HG03175 (cell line): ENCODE measurements around the gene MRPS18A.
"Not testable (repeated sequence)": the region's sequence is repeated elsewhere in the genome, so short reads cannot be mapped to it uniquely, and the experiment has no call there.

Experiments
- ATAC-seq: cut with Tn5 transposase; IDR thresholded peaks from one replicate; pipeline ENCODE4 v1.9.1; 2021; ENCODE audit warnings: mild to moderate bottlenecking, moderate library complexity; ENCODE audit not compliant: unreplicated experiment

Gene MRPS18A

DNA sequence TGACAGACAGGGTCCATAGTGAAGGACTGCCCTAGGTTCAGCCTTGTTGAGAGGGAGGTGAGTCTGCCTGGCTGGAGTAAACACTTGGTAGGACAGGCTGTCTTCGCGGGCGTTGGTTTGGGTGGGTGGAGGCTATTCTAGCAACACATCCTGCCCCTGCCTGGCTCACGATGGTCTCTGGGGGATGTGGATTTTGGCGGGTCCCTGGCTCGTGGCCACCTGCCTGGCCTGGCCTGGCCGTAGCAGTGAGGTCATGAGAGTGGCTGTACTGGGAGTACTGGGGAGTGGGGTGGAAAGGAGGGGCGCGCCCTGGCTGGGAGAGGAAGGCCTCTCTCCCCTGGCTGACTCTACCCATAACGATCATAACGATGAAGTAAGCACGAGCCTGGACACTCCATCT lies 30.2 kb upstream of the MRPS18A start:
- ATAC-seq = no peak

DNA sequence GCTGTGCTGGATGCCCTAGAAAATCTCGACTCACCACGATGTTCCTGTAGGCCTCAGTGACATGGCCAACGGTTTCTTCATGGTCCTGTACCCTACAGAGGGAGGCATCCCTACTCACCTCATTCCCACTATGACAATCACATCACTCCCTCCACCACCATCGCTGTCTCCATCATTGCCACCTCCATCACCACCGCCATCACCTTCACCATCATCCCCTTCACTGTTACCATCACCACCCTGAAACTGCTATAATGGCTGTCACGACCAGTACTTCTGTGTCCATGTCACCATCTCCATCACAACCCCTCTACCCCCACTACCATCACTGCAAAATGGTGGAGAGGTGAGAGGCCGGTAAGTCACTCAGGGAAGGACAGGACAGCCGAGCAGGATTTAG lies 29.8 kb upstream of the MRPS18A start:
- ATAC-seq = no peak

DNA sequence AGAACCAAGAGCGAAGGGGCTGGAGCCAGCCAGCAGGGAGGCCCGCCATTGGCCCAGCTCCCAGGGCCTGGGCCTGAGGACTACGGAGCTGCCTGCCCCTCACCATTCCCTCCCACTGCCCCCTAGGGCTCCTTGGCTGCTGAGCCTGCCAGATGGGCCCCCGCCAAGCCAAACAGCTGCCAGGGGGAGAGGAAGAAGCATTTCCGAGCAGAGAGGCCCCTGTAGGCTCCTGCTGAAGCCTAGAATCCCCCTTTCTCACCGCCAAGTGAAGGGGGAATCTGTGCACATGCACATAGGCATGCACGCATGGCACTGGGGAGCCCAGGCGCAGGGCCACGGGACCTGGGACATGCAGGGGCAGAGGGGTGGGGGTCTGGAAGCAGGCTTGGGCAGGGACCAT lies 28.5 kb upstream of the MRPS18A start:
- ATAC-seq = no peak

DNA sequence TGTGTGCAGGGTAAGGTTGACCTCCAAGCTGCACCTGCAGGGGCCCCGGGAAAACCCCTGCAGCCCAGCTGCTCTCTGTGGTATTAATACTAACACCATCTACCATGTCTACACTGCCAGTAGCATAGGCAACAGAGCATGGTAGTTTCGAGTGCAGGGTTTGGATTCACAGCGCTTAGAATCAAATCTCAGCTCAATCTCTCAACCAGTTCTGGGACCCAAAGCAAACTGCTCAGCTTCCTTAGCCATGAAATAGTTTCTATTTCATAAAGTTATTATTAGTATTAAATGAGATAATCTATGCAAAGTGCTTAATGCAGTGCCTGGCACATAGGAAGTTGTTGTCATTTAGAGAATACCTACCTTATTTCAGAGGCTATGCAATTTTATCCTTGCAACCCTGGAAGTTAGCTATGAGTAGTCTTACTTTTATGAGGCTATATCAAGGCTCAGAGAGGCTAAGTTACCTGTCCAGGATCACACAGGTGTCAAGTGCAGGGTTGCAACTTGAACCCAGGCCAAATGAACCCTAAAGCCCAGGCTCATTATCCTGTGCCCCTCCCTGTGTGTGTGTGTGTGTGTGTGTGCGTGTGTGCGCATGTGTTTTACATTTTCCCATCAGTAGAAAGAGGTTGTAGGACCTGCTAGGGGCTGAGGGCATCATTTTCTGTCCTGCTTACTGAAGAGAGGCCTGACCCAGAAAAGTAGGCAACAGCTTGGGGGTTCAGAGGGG lies 27.6 kb upstream of the MRPS18A start:
- ATAC-seq = peak; percentile 81

DNA sequence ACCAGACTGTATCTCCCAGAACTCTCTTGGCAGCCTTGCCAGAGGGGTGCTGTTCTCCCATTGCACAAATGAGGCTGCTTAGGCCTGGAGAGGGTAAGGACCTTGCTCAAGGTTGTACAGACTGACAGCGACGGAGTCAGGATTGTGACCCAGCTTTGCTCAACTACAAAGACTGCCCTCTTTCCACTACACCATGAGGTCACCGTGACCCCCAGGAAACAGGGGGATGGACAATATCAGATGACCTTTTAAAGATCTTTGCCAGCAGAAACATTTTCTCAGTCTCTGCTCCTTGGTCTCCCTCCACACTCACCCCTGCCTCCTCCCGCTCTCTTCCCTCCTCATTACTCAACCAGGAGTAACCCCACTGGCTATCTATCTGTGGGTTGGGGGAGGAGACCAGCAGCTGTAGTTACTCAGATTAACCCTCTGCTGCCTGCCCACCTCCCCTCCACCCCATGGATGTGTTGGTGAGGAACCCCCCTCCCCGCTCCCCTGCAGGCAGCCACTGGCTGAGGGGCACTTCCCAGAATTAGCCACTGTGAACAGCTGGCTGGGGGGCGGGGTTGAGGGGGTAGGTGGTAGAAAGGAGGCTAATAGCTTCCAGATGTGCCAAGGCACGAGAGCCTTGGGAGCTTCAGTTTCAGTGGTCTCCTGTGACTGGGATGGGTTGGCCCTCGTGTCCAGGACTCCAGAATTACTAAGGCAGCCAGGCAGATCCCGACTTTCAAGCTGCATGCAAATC lies 26.9 kb upstream of the MRPS18A start:
- peak; percentile 8 for ATAC-seq

DNA sequence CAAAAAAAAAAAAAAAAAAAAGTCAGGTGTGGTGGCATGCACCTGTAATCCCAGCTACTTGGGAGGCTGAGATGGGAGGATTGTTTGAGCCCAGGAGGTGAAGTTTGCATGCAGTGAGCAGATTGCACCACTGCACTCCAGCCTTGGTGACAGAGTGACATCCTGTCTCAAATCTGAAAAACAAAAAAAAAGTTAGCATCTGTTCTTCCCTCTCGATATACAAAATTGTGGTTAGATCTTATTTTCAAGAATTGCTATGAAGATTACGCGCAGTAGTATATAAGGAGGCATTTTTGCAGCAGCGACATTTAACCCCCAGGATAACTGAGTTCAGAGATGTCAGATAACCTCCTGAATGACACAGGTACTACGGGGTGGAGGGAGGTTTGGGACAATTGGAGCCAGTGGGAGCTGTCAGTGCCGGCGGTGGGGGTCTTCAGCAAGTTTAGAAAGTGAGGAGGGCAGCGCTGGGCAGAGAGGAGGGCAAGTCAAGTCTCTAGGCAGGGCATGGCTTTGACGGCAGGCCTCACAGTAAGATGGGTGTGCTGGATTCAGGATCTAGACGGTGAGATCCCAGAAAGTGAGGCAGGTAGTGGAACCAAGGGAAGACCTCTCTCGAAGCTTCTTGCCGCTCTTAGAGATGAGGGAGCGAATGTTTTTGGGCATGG lies 26.2 kb upstream of the MRPS18A start:
- no peak for ATAC-seq

DNA sequence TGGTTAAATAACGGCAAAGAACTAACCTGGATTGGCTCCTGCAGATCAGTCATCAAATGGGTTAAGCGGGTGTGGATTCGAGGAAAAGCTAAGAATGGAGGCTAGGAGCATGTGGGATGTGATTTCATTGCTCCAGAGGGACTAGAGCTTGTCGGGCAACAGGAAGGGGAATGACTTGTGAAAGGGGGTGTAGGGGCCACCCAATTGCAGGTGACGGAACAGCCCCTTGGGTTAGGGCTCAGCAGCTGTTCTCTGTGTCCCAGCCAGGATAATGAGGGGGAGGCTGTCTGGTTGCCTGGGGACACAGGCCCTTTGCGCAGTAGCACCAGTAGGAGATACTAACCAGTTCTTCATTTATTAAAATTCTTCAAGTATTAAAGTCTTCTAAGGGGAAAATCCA lies 25.0 kb upstream of the MRPS18A start:
- no peak for ATAC-seq

DNA sequence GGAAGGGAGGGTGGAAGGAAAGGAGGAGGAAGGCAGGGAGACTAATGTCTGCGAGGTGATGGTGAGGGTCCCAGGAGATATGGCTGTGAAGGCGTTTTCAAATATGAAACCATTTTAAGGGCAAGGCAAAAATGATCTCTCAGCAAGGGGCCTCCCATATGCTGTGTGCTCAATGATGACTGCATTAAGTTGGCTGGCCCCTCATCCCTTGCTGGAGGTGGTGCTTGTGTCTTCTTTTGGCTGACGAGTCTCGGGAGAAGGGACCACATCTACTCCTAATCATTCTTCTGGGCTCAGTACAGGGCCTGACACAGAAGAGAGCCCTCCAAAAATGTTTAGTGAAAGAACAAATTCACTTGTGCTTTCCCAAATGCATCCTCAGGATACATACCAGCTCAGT lies 23.0 kb upstream of the MRPS18A start:
- ATAC-seq = no peak

DNA sequence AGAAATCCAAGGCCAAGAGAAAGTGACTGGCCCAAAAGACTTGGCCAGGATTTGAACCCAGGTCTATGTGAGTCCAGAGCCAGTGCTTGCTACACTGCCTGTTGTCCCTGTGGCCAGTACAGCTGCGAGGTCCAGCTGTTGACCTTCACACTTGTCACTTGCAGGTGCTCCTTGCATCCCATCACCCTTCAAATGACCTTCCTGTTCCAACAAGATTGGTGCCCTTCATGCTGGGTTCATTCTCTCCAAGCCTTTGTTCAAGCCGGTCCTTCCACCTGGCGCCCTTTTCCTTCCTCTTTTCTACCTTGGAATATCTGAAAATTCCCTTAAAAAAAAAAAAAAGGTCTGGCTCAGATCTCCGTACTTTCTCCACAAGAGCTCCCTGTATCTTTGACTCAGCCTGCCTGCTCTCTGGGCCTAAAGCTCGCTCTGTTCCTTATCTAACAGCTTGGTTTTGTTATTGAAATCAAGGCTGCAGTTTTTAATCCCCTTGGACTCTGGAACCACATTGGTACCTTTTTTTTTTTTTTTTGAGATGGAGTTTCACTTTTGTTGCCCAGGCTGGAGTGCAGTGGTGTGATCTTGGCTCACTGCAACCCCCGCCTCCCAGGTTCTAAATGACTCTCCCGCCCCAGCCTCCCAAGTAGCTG lies 22.2 kb upstream of the MRPS18A start:
- no peak for ATAC-seq

DNA sequence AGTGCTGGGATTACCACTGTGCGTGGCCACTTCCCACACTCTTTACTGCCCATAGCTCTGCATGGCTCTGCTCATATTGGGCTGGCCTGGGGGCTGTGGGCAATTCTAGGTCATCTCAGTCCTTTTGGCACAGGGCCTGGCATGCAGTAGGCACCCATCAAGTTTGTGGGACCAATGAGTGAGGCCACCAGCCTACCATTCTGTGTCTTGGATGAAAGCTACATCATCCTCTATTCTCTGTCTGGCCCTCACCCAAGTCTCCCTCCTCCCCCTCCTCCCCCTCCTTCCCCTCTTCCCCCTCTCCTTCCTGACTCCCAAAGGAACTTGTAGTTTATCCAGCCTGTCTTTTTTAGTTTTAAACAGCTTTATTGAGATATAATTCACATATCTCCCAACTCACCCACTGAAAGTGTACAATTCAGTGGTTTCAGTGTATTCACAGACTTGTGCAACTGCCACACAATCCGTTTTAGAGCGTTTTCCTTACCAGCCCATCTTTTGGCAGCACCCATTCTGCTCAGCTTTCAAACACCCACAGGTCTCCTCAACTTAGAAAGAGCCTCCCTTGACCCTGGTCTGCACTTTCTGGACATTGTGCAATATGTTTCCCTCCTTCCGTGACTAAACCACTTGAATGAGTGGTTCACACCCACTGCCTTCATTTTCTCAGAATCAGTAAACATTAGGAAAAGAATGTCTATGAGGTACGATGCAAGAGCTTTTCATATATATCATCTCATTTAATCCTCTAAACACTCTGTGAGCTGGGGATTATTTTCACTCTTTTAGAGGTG lies 21.5 kb upstream of the MRPS18A start:
- ATAC-seq = no peak

DNA sequence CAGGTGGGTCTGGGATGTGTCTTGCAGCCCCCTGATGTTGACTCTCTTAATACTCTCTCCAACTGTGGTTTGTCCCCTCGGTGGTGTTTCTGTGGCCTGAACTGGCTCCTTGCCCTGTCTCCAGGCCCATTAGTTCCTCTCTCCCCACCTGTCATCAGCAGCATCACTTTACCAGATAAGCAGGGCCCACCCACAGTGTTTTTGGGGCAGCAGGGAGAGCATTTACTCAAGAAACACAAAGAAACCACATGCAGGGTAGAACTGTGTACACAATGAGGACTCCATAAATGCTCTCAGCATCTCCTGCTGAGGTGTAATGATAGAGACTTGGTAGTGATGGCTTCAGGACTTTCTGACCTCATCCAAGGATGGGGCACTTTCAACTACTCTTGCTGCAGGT lies 20.2 kb upstream of the MRPS18A start:
- no peak for ATAC-seq

DNA sequence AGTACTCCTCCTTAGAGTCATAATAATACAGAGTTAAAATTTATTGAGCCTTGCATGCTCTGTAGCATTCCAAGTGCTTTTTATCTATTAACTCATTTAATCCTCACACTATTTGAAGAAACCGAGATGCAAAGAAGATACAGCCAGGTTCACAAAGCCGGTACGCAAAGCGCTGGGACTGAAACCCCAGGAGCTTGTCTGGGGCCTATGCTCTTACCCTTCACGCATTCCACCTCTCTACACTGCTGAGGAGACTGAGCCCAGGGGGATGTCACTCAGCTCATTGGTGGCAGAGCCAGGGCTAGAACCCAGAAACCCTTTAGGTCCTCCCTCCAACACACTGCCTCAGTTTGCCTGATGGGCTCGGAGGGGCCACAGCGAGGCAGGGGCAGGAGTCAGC lies 19.7 kb upstream of the MRPS18A start:
- ATAC-seq = no peak

DNA sequence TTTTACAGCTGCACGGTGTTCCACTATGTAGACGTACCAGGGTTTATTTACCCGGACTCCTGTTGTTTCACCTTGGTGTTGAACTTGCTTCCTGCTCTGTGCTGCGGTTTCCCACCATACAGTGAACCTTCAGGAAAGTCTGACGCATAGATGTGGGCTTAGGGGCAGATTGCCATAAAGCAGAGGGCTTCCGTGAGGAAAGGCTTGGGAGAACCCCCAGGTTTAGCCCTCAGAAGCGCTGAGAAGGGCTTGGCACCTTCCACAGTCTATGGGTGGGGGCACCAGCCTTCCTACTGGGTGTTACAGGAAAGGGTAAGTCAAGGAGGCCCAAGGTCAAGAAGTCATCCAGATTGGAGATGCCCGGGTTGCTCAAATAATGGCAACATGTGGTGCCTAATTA lies 19.2 kb upstream of the MRPS18A start:
- no peak for ATAC-seq

DNA sequence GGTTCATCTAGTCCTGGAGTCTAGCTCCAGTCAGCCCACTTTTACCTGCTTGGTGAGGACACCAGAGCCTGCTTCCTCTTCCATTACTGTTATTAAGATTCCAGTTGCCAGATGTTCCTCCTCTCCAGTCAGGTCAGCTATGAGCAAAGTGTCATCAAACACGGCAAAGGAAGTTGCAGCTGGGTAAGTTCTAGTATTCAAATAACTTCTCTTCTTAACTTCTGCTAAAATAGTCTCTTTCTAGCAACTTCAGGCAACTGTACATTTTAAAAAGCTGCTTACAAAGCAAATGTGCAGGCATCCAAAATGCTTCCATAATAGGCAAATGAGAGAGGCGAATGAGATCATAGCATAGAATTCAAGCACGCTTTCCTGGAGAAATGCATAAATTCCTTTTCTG lies 18.4 kb upstream of the MRPS18A start:
- no peak for ATAC-seq

DNA sequence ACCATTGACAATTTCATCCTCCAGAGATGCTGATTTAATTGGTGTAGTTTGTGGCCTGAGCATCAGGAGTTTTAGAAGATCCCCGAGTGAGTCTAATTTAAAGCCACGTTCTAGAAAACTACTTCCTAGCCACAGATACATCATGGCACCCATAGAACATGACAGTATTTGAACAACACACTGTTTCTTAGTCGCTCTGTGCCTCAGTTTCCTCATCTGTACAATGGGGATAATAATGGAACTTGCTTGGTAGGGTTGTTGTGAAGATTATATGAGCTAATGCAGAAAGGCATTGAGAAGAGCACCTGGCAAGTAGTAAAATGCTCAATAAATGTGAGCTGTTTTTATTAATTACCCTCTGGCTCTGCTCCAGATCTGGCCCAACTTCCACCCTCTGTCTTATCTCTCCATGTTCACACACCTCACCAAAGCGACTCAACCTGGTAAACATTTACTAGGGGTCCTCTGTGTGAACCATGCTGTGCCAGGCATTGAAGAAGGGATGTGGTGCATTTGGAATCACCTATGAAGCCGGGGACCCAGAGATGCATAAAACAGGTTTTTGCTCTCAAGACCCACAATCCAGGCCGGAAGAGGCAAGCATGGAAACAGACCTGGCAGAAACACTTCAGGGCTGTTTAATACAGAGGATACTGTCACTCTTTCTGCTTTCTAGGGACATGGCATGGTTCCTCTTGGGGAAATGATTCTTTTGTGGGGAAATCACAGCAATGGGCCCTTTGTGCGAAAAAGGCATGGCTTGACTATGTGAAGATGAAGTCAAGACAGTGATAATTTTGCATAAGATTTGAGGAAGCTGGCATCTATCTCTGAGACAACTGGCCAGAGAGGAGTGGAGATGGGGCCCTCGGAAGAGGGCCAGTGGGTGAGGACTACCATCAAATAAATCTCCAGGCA lies 16.2 kb upstream of the MRPS18A start:
- ATAC-seq = no peak

DNA sequence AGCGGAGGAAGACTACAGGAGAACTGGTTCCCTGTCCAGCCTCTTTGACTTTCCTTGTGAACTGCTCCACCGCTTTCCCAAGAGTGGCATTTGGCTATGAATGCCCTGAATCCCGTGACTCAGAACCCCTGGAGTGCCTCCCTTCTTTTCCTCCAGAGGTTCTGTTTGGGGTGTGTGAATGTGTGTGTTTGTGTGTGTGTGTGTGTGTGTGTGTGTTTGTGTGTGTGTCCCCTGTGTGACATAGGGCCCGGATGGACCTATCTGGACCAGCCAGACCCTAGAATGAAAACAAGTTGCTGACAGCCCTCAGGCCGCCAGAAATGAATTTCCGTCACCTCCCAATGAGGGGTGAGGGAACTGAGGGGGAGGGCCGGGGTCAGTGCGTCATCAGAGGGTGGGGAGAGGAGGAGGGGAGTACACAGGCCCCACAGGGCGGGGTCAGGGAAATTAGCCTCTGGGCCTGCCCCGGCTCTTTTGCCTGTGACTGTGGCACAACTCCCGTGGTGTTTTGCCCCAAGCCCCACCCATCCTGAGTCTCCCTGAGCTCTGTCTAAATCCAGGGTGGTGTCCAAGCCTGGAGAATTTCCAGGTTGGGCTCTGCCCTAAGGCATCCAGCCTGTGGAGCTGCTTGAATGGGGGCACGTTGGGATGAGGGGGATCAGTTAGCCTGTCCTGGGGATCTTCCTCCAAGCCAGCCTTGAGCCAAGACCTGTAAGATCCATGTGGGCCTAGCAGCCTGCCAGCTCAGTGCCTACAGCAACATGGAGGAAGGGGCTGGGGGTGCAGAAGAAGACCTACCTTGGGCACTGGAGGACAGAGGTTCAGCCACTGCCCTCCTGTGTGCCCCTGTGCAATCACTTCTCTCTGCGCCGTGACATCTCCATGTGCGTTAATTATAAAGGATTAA lies 15.2 kb upstream of the MRPS18A start:
- no peak for ATAC-seq

DNA sequence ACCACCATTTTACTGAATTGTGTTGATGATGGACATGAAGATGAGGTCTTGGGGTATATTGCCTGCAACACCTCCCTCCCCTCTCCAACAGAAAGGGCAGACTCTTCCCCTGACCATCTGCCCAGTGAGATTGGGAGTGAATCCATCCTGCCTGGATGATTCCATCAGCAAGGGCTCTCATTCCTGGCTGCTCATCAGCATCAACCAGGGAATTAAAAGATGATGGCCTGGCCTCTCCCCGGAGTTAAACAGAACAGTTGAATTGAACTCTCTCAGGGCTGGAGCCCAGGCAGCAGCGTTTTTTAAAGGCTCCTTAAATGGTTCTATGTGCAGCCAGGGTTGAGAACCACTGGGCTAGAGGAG lies 14.6 kb upstream of the MRPS18A start:
- no peak for ATAC-seq

DNA sequence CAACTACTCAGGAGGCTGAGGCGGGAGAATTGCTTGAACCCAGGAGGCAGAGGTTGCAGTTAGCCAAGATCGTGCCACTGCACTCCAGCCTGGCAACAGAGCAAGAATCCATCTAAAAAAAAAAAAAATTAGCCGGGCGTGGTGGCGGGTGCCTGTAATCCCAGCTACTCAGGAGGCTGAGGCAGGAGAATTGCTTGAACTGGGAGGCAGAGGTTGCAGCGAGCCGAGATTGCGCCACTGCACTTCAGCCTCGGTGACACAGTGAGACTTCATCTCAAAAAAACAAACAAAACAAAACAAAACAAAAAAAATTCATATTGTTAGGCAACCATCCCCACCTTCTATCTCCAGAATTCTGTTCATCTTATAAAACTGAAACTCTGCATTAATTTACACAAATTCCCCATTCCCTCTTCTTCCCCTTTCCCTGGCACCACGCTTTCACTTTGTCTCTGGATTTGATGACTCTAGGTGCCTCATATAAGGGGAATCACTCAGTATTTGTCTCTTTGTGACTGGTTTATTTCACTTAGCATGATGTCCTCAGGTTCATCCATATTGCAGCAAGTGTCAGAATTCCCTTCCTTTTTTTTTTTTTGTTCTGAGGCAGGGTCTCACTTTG lies 13.5 kb upstream of the MRPS18A start:
- not testable (repeated sequence) for ATAC-seq
